ENCODE results near the gene PNPLA7.

GRCh38 chr9:137520614-137521404, 29.4 kb downstream of the PNPLA7 start:
- TF ChIP-seq EZH2phosphoT487 (IDR thresholded peaks at IDR 0.05; ENCODE audit: borderline replicate concordance, low read depth) = no peak
- TF ChIP-seq SIN3A (IDR thresholded peaks at IDR 0.05; ENCODE audit: borderline replicate concordance, low read depth, low read length) = no peak
- no peak for TF ChIP-seq CTCF (IDR thresholded peaks at IDR 0.05)
- no peak for TF ChIP-seq SMC3 (IDR thresholded peaks at IDR 0.05; ENCODE audit: low read depth, low read length)
- no peak for TF ChIP-seq TCF12 (IDR thresholded peaks at IDR 0.05)
- TF ChIP-seq POLR2AphosphoS5 (IDR thresholded peaks at IDR 0.05; ENCODE audit: low read depth, low read length) = no peak
- TF ChIP-seq EP300 (IDR thresholded peaks at IDR 0.05; ENCODE audit: borderline replicate concordance in 1 of 2, low read depth in 1 of 2, low read length in 1 of 2) = no peak
- TF ChIP-seq GATA2 (CRISPR knock-in tag; IDR thresholded peaks at IDR 0.05) = no peak
- no peak for TF ChIP-seq FOSL2 (IDR thresholded peaks at IDR 0.05; ENCODE audit: borderline replicate concordance, low read depth)
- no peak for TF ChIP-seq FOXM1 (IDR thresholded peaks at IDR 0.05; ENCODE audit: low read depth)
- no peak for TF ChIP-seq GABPA (IDR thresholded peaks at IDR 0.05; ENCODE audit: low read depth)
- TF ChIP-seq RFX5 (IDR thresholded peaks at IDR 0.05; ENCODE audit: low read length) = no peak
- TF ChIP-seq PBX3 (IDR thresholded peaks at IDR 0.05) = no peak

Measured in SK-N-SH (cell line).